Tibial nerve (tissue), 4 donors: ENCODE measurements around the gene HIGD1A. TPM values are rescaled to one million over a fixed set of nuclear protein-coding genes. Genes with fewer than 3 reads are reported as not detected.
A peak's percentile ranks its signal among the peaks of the same experiment; 100 is the strongest.

Experiments
- DNase-seq, 2 donors: peaks; one replicate each; pipeline ENCODE4 v3.0.0-alpha.2; 2019; ENCODE audit warnings: low spot score in 2 of 2
- H3K27ac ChIP-seq, 4 donors: fragments of 200-600 bp; sonication (generic) in 3 of 4; one replicate each; pipeline ENCODE4 v1.5.1; 2017 to 2019; ENCODE audit warnings: mild to moderate bottlenecking in 1 of 4
- H3K27me3 ChIP-seq, 2 donors: fragments of 200-600 bp; sonication (generic) in 1 of 2; one replicate each; pipeline versions ENCODE4 v1.5.1 to v1.6.0; 2017 to 2019
- H3K36me3 ChIP-seq, 3 donors: fragments of 200-600 bp; sonication (generic); one replicate each; pipeline ENCODE4 v1.5.1; 2018 to 2019
- H3K4me1 ChIP-seq, 4 donors: fragments of 200-600 bp; sonication (generic) in 3 of 4; one replicate each; pipeline ENCODE4 v1.5.1; 2017 to 2019
- H3K4me3 ChIP-seq, 4 donors: fragments of 200-600 bp; sonication (generic) in 3 of 4; one replicate each; pipeline ENCODE4 v1.5.1; 2017 to 2019; ENCODE audit warnings: mild to moderate bottlenecking in 1 of 4, moderate library complexity in 1 of 4
- H3K9me3 ChIP-seq, 4 donors: fragments of 200-600 bp; sonication (generic) in 3 of 4; one replicate each; pipeline ENCODE4 v1.5.1; 2017 to 2019
- CTCF ChIP-seq, 5 experiments: fragments of 200-600 bp in 3 of 5; fragments of 450-650 bp in 2 of 5; sonication (generic) in 3 of 5; IDR thresholded peaks; one replicate each; pipeline ENCODE4 v1.5.1; 2016 to 2019; ENCODE audit warnings: antibody characterized with exemption in 5 of 5, mild to moderate bottlenecking in 3 of 5, moderate library complexity in 2 of 5
- EP300 ChIP-seq, 2 donors: sonication (generic); formaldehyde crosslinking; IDR thresholded peaks; one replicate each; pipeline ENCODE4 v1.6.1; 2017; ENCODE audit warnings: antibody characterized with exemption in 2 of 2, mild to moderate bottlenecking in 1 of 2
- POLR2A ChIP-seq, 2 donors: fragments of 450-650 bp; IDR thresholded peaks; one replicate each; pipeline ENCODE4 v1.6.1; 2017; ENCODE audit warnings: antibody characterized with exemption in 2 of 2, mild to moderate bottlenecking in 2 of 2, moderate library complexity in 2 of 2
- WGBS, 2 donors: methylation state at CpG; one replicate each; pipeline ENCODE4 v1.1.5; 2018; 5-methylcytosine and 5-hydroxymethylcytosine counted together
- total RNA-seq, 4 donors: library from RNA; depleted of rRNA; stranded (reverse); fragments of >200 nt; gene quantifications; one replicate each; pipeline ENCODE4 v1.1.0, GENCODE V29; 2016

The HIGD1A gene
- total RNA-seq, 4 donors from 2014 or later = 155 to 204 (median 186) TPM

GRCh38 chr3:42838571-42838970 lies 34.3 kb upstream of the HIGD1A start:
- TF ChIP-seq EP300 (IDR thresholded peaks at IDR 0.05) (no peak), POLR2A (IDR thresholded peaks at IDR 0.05) (no peak), CTCF (IDR thresholded peaks at IDR 0.05) (no peak)
- Histone ChIP-seq H3K4me1 (peaks cover 0 to 36% (median 3%) of the 10 kb centered on the region in 4 donors), H3K27me3 (no peaks in the 10 kb centered on the region), H3K27ac (peak overlapping the region in 1 of 4 donors; percentile 65), H3K36me3 (no peaks in the 10 kb centered on the region), H3K9me3 (no peaks in the 10 kb centered on the region), H3K4me3 (no peak overlapping the region)
- DNase-seq = no peak
- 85 to 86% methylated on average over 4 of the region's 4 CpGs for WGBS, 2 donors

- no peak for DNase-seq
- no peaks in the 10 kb centered on the region for H3K36me3 ChIP-seq
- no peaks in the 10 kb centered on the region for H3K27me3 ChIP-seq
- H3K27ac ChIP-seq = no peak overlapping the region
- TF ChIP-seq EP300 (IDR thresholded peaks at IDR 0.05) (no peak), CTCF (IDR thresholded peaks at IDR 0.05) (no peak), POLR2A (IDR thresholded peaks at IDR 0.05) (no peak)
- H3K9me3 ChIP-seq = no peaks in the 10 kb centered on the region
- WGBS, 2 donors = 84 to 90% methylated on average over 5 of the region's 5 CpGs
- H3K4me3 ChIP-seq = no peak overlapping the region
- H3K4me1 ChIP-seq = peaks cover 0 to 24% (median 3%) of the 10 kb centered on the region in 4 donors
Observed at GRCh38 chr3:42836150-42837123, 32.1 kb upstream of the HIGD1A start.

GRCh38 chr3:42831321-42831713 lies 27.0 kb upstream of the HIGD1A start:
- WGBS, 2 donors = 18 to 24% methylated on average over 3 of the region's 3 CpGs
- H3K4me1 ChIP-seq = peaks cover 0 to 13% (median 4%) of the 10 kb centered on the region in 4 donors
- no peaks in the 10 kb centered on the region for H3K9me3 ChIP-seq
- no peaks in the 10 kb centered on the region for H3K36me3 ChIP-seq
- TF ChIP-seq CTCF (IDR thresholded peaks at IDR 0.05) (peak; percentile 61 to 84 (median 76)), EP300 (IDR thresholded peaks at IDR 0.05) (peak in 1 of 2 donors; percentile 33), POLR2A (IDR thresholded peaks at IDR 0.05) (no peak)
- H3K27ac ChIP-seq = peak overlapping the region in 1 of 4 donors; percentile 18
- no peak overlapping the region for H3K4me3 ChIP-seq
- H3K27me3 ChIP-seq = no peaks in the 10 kb centered on the region
- DNase-seq = peak; percentile 66 to 82

- peaks cover 0 to 13% (median 4%) of the 10 kb centered on the region in 4 donors for H3K4me1 ChIP-seq
- no peak for DNase-seq
- no peaks in the 10 kb centered on the region for H3K9me3 ChIP-seq
- no peak overlapping the region for H3K4me3 ChIP-seq
- H3K27ac ChIP-seq = peak overlapping the region in 1 of 4 donors; percentile 18
- WGBS, 2 donors = 34 to 35% methylated on average over 7 of the region's 7 CpGs
- no peaks in the 10 kb centered on the region for H3K36me3 ChIP-seq
- TF ChIP-seq CTCF (IDR thresholded peaks at IDR 0.05) (peak in 4 of 5 experiments; percentile 15 to 46 (median 33)), EP300 (IDR thresholded peaks at IDR 0.05) (no peak)
- no peaks in the 10 kb centered on the region for H3K27me3 ChIP-seq
Observed at GRCh38 chr3:42830437-42831320, 26.4 kb upstream of the HIGD1A start.
